Nephron (organoid): ENCODE results near the gene FUBP1.

Experiments
- H3K27ac Mint-ChIP-seq, 3 experiments: 2 replicates each; pipeline ENCODE4 v1.8.0; 2020; ENCODE audit warnings: mixed read lengths in 3 of 3, mild to moderate bottlenecking in 2 of 3, moderate library complexity in 1 of 3
- H3K27me3 Mint-ChIP-seq: 2 replicates; pipeline ENCODE4 v1.8.0; 2021; ENCODE audit warnings: low read depth, mild to moderate bottlenecking, moderate library complexity, mixed read lengths
- H3K36me3 Mint-ChIP-seq: 2 replicates; pipeline ENCODE4 v1.8.0; 2020; ENCODE audit warnings: low read depth, mixed read lengths
- H3K4me1 Mint-ChIP-seq: 2 replicates; pipeline ENCODE4 v1.8.0; 2020; ENCODE audit warnings: mixed read lengths
- H3K4me3 Mint-ChIP-seq, 3 experiments: 2 replicates each; pipeline ENCODE4 v1.8.0; 2020; ENCODE audit warnings: mild to moderate bottlenecking in 3 of 3, mixed read lengths in 3 of 3, moderate library complexity in 2 of 3
- H3K9me3 Mint-ChIP-seq: 2 replicates; pipeline ENCODE4 v1.8.0; 2020; ENCODE audit warnings: mixed read lengths
- CTCF ChIP-seq, 3 experiments: fragments of 200-600 bp; sonication (generic); IDR thresholded peaks; one replicate each; pipeline ENCODE4 v1.5.0; 2021; ENCODE audit warnings: antibody characterized with exemption in 3 of 3; ENCODE audit not compliant: unreplicated experiment in 3 of 3

Gene FUBP1

GRCh38 chr1:77940921-77941570 is 37.8 kb downstream of the FUBP1 start:
- Mint-ChIP-seq H3K9me3 (no peaks in the 10 kb centered on the region), H3K27me3 (no peaks in the 10 kb centered on the region), H3K4me1 (no peaks in the 10 kb centered on the region), H3K27ac (no peak overlapping the region), H3K36me3 (peaks cover 59% of the 10 kb centered on the region), H3K4me3 (no peak overlapping the region)
- TF ChIP-seq CTCF (IDR thresholded peaks at IDR 0.05; ENCODE audit: unreplicated experiment in 3 of 3): no peak

GRCh38 chr1:77938651-77939050 is 40.2 kb downstream of the FUBP1 start:
- H3K36me3 Mint-ChIP-seq: peaks cover 43% of the 10 kb centered on the region
- peak overlapping the region in 1 of 3 experiments; percentile 8 for H3K27ac Mint-ChIP-seq
- no peak overlapping the region for H3K4me3 Mint-ChIP-seq
- no peaks in the 10 kb centered on the region for H3K9me3 Mint-ChIP-seq
- H3K27me3 Mint-ChIP-seq: no peaks in the 10 kb centered on the region
- TF ChIP-seq CTCF (IDR thresholded peaks at IDR 0.05; ENCODE audit: unreplicated experiment in 3 of 3): no peak
- H3K4me1 Mint-ChIP-seq: no peaks in the 10 kb centered on the region

GRCh38 chr1:77929806-77930205 is 49.1 kb downstream of the FUBP1 start:
- Mint-ChIP-seq H3K36me3 (peaks cover 31% of the 10 kb centered on the region), H3K27me3 (no peaks in the 10 kb centered on the region), H3K27ac (no peak overlapping the region), H3K9me3 (no peaks in the 10 kb centered on the region), H3K4me3 (no peak overlapping the region), H3K4me1 (no peaks in the 10 kb centered on the region)
- TF ChIP-seq CTCF (IDR thresholded peaks at IDR 0.05; ENCODE audit: unreplicated experiment in 3 of 3): no peak

GRCh38 chr1:77927414-77927813 is 51.5 kb downstream of the FUBP1 start:
- H3K36me3 Mint-ChIP-seq: peaks cover 28% of the 10 kb centered on the region
- no peaks in the 10 kb centered on the region for H3K4me1 Mint-ChIP-seq
- H3K27ac Mint-ChIP-seq: no peak overlapping the region
- H3K27me3 Mint-ChIP-seq: no peaks in the 10 kb centered on the region
- H3K9me3 Mint-ChIP-seq: no peaks in the 10 kb centered on the region
- H3K4me3 Mint-ChIP-seq: no peak overlapping the region
- no peak for TF ChIP-seq CTCF (IDR thresholded peaks at IDR 0.05; ENCODE audit: unreplicated experiment in 3 of 3)

- Mint-ChIP-seq H3K27ac (no peak overlapping the region), H3K4me1 (no peaks in the 10 kb centered on the region), H3K4me3 (no peak overlapping the region), H3K9me3 (no peaks in the 10 kb centered on the region), H3K36me3 (peaks cover 28% of the 10 kb centered on the region), H3K27me3 (no peaks in the 10 kb centered on the region)
- TF ChIP-seq CTCF (IDR thresholded peaks at IDR 0.05; ENCODE audit: unreplicated experiment in 3 of 3): no peak
Measured at GRCh38 chr1:77926561-77927357, 52.1 kb downstream of the FUBP1 start.
